NCI-H345 treated with DMSO at 0.1 percent for 48 hours (cell line): ENCODE measurements around the gene SV2C.

Source experiments
- DNase-seq: peaks from one replicate; lab custom pipeline; 2025; ENCODE audit not compliant: unreplicated experiment; lab: John Stamatoyannopoulos, UW

SV2C gene

DNA sequence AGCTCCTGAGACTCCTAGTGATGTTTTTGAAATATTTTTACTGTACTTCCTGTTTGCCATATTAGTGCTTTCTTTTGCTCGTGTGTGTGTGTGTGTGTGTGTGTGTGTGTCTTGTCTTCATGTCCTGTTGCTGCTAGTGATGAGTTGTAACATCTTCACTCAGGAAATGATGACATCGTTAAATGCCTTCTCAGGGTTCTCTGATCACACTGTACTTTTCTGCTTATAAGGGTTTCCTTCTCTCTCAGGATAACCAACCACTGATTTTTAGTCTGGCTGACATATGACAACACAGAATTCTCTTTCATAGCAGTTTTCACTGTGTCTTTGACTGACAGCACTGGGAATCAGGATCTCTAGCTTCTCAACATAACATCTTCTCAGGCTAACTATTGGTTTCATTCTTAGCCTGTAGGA, 16.1 kb downstream of the SV2C start:
- no peak for DNase-seq

DNA sequence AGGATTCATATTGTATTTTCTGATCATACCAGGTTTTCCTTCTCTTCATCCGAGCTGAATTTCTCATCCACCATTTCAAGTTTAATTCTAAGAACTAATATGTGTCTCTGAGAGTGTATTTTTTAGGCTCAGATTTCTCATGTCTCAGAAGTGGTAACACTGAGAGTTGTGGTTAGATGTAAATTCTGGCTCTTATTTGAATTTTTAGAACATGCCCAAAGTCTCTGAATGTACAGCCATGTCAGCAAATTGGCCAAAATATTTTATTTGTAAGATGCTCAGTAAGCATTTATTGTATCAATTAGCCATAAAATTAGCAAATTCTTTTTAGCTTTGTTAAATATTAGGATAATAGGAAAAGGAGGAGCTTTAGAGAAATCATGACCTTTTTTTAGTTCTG, 16.6 kb downstream of the SV2C start:
- DNase-seq, result no peak

DNA sequence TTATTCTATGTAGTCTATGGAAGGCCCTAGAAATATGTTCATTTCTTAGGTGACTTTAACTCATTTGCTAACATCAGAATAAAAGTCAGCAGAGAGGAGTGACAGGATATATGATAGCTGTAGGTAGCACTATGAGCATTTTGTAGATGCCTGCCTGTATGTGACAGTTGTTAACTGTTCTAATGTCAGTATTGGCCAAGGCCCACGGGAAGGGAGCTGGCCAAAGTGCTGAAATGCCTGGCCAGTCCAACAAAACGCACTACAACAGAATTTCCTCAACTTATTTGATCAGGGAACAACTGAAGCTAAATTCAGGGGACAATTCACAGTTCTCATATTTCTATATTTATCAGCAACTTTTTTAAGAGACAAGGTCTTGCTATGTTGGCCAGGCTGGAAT, 20.8 kb downstream of the SV2C start:
- no peak for DNase-seq

DNA sequence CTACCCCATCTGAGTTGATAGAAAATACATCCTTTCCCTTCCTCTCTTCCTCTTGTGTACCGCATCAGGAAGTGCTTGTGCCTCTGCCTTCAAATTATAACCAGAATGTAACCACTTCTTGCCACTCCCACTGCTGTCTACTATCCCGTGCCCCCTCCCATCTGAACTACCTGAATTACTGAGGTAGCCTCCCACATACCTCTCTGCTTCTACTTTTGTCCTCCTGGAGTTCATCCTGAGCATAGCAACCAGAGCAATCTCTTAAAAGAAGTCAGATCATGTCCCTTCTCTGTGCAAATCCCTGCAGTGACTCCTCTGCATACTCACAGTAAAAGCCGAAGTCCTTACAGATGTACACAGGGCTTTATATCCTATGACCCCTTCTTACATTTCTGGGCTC, 23.0 kb downstream of the SV2C start:
- DNase-seq, result no peak

DNA sequence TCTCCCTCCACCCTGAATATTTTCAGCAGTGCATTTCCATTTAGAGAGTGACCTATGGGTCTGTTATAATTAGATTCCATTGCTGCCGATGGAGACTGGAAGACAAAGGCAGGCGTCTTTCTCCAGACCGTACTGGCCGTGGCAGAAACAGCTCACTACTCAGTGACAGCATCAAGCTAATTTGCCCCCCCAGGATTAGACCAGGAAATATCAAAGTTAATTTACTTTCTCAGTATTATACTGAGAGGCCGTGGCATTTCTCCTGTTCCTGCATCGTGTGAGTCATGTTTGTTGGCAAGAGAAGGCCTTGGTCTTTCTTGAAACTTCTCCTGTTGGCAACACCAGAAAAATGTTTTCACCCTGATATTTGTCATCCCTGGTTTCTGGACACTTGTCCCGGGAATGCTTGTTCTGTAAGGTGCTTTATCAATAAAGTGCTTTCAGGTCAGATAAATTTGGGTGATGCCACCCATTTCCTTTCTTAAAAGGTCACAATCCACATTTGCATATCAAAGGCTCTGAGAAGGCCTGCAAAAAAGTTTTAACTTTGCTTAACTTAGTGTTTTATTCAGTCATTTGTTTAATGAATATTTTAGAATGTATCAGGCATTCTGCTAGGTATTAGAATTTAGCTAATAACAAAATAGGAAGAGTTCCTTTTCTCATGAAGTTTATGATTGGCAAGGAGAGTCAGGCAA, 28.4 kb downstream of the SV2C start:
- DNase-seq, result no peak

DNA sequence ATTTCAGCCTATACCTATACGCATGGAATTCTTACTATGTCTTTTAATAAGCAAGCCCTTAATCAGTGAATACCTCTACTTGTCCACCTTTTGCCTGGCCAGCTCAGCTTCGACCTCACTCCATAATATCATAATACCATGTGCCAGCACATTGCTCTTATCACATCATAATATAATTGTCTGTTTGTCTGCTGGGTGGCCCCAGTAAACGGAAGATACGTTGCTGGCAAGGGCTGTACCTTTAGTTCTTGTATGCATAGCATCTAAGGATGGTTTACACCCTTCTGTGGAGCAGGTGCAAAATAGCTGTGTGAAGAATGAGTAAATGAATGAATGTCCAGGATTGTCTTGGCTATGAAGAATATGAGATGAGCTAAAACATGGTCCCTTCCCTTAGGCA, 29.9 kb downstream of the SV2C start:
- DNase-seq, result no peak

DNA sequence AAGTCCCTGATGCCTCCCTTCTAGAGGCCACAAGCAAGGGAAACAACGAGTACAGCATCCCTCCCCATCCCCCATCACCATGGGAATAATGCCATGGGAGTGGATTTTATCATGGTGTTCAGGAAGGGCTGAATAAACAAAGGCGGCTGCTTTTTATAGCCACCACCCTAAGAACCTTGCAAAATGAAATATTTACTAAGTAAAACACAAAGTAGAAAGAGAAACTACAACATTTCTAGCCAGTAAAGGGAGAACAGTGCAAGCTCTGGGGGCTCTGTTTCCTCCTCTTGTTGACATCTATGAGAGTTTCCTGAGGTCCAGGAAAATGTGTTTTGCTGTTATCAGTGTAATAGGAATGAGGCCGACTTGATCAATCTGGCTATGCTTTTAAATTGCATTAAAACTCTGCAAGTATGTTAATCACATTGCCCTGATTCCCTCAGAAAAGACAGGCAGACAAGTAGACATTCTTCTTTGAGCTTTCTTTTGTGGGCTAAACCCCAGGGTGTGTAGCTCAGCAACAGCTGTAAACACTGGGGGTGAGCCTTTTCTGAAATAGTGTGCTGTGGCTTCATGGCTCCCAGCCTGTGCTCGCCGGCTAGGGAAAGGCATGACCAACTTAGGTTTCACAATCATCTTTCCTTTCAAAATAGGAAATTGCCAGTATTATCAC, 31.1 kb downstream of the SV2C start:
- DNase-seq, result no peak

DNA sequence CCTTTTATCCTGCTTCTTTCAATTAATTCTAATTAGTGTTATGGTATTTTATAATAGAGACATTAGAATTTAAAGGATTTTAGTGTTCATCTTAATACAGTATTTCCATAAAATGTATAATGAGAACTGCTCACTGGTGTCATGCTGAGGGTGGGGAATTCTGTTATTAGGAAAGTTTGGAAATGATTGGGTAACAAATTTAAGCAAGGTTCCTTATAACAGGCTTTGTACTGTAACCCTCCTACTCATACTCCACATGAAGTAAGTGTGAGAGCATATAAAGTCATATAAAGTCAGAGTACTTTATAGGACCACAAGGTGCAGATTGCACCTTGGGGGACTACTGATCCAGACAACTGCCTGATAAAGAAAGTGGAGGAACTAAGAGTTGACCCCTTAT, 42.2 kb downstream of the SV2C start:
- DNase-seq, result no peak

DNA sequence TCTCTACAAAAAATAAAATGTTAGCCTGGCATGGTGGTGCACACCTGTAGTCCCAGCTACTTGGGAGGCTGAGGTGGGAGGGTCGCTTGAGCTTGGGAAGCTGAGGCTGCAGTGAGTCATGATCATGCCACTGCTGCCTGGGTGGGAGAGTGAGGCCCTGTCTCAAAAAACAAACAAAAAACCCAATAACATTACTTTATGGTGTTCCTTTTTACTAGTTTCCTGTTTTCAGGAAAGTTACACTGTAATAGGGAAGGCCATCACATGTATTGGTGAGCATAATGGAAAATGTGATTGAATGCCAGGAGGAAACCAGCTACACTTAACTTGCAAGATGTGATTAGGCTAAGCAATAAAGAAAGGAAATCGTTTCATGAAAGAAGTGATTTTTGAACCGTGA, 42.7 kb downstream of the SV2C start:
- DNase-seq, result no peak

DNA sequence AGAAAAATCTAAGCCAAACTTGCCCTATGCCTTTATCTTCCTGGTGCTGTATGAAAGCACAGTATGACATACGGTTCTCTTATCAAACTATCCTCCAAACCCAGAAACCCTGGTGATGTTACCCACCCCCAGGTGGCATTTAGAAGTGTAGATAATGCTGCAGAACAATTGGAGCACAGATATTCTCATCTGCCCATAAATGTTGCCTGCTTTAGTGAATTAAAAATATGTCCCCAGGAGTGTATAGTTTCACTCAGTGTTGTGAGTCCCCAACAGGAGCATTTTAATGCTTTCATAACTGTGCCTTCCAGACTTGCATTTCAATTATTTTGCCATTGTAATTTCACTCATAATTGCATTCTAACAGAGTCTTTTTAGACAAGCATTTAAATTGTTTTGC, 50.8 kb downstream of the SV2C start:
- no peak for DNase-seq

DNA sequence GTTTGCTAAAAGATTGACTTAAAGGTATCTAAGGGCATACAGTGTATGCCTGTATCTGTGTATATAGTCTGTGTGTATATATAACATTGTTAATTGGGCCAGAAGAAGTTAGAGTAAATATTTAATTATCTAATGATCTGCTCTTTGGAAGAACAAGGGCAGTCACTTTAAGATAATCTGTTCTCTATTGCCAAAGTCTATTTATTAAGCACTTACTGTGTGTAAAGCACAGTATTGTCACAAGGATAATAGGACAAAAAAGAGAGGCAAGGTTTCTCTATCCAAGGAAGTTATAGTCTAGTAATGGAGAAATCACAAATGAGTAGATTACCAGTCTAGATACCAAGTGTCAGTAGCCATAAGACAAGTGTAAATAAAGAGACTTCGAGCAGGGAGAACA, 51.5 kb downstream of the SV2C start:
- DNase-seq, result no peak

DNA sequence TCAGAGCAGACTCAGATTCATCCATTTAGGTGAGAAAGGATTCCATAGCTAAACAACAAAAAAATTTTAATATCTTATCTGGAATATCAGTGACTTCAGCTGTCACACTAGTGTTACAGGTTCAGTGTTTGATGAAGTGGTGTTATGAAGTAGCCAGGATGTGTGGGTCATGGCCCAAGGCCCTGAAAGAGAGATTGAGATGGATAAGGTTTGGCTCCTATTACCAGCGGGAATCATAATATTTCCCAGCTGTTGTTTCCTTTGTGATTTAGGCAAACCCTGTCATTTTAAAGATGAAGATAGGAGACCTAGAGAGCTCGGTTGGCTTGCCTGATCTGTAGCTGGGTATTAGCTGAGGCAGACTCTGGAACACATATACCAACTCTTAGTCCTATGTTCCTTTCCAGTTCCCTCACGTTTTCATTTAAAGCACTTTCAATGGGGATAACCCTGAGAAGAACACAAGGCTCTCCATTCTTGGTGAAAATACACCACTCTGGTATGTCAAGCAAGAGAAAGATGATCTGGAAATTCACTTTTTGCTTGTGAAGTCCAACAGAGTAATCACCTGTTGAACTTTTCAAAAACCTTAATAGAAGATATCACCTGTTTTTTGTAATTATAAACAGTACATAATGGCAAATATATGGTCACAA, 54.8 kb downstream of the SV2C start:
- DNase-seq, result no peak

DNA sequence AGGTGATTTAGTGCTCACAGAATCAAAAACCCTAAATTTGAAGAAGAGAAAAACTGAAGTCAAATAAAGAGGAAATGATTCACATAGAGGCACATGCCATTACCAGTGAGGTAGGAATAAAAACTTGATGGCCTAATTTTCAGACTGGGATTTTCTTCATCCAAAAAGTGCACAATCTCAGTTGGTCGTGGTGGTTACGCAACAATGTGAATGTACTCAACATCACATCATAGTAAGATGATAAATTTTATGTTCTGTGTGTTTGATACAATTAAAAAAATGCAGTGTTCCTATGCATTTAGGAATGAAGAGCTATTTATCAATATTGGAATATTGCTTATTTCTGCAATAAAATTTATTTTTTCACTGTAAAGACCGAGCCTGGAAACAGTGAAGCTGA, 60.7 kb downstream of the SV2C start:
- no peak for DNase-seq

DNA sequence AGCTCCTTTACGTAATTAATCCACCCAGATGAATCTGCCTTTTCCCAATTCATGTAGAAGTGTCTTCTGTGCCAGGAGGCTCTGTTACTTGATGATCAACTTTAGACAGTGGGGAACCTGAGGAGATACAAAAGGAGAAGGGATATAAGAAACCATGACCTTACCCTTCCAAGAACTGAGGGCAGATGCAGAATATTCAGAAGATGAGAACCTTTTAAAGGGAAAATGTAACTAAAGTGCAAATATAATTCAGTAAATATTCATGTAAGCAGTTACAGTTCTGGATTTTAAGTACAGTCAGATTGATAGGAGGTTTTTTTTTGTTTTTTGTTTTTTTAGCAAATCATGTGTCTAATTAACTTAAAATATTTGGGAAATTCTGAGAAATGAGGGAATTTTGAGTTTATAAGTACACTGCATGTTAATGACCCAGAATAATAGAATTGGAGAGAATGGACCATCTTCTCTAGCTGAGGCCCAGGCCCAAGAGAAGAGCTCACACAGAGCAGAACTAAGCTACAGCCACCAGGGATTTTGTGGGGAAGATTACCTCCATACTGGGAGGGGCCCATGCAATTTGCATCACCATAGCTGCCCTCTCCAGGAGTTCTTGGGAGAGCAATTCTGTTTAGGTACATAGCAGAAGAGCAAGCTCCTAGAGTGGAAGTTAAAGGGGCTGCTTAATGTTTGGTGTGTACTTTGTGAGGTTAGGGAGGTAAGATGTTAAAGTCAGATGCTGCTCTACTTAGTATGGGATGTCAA, 61.5 kb downstream of the SV2C start:
- no peak for DNase-seq

DNA sequence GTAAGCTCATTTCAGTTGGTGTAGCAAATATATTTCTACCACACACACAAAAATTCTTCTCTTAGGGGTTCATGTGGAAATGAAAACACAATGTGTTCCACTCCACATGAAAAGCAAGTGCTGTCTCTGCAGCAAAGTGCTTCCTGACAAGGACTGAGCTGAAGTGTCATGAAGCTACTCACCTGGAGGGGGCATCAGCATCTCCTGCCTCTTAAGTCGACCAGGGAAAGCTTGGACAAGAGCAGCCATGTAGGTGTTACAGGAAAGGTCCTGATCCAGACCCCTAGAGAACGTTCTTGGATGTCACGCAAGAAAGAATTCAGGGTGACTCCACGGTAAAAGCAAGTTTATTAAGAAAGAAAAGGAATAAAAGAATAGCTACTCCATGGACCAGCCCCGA, 62.8 kb downstream of the SV2C start:
- no peak for DNase-seq

DNA sequence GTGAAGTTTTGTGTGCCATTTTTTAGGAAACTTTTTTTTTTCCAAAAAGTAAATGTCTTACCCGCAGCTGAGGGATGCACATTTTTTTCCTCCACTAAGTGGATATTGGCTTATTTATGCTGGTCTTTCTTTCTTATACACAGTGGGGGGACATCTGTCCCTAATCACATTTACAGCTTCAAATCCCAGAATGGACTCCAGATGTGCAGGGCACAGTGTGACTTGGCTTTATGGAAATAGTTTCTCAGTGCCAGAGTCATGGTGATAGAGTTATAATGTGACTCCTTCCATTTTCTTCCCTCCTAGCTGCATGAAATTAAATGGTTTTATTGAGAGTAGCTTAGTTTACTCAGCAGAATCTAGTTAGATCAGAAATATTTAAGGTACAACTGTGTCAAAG, 66.5 kb downstream of the SV2C start:
- DNase-seq, result no peak

DNA sequence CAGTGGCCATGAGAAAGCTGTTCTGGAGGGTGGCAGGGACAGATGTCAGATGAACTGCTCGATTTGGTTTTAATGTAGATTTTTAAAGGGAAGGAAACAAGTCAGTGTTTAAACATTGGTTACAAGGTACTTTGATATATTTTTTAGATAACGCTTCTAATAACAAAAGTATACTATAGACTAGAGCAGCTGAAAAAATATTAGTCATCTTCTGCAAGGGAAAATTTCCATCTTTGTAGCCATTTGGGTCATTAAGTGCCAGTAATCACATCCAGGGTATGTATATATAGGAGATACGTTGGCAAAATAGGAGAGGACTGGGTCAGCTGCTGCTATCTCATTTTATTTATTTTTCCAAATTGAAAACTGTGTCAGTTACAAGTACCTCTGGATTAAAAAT, 69.0 kb downstream of the SV2C start:
- DNase-seq, result no peak

DNA sequence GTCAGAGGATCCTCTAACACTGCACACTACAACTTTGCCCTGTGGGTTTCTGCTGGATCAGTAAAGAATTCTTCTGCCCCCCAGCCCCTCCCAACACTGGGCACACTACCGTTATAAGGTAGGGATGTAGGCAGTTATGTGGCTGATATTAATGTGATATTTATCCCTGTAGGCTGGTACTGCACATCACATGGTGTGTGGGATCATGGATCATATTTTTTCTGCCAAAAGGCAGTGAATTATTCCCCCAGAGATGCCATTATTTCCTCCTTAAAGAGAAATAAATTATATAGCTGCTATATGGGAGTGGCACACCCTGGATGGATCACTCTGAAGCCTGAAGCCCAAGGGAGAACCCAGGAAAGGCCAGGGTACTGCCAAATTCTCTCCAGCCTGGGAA, 69.5 kb downstream of the SV2C start:
- DNase-seq, result no peak

DNA sequence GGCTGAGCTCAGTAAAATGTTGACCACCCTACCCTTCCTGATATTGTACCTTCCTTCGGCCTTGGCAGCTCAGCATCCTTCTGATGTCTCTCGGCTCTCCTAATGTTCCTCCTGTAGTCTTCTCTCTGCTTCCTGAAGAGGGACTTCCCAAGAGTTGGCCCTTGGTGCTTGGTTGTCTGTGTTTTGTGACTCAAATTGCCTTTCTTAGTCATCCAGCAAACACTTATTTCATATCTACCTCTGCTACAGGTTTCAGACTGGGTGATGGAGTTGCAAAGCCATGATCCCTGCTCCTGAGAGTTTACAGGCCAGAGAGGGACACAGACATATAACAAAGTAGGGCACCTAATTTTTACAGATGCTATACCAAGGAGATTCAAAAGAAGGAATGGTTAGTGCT, 70.1 kb downstream of the SV2C start:
- DNase-seq, result no peak

DNA sequence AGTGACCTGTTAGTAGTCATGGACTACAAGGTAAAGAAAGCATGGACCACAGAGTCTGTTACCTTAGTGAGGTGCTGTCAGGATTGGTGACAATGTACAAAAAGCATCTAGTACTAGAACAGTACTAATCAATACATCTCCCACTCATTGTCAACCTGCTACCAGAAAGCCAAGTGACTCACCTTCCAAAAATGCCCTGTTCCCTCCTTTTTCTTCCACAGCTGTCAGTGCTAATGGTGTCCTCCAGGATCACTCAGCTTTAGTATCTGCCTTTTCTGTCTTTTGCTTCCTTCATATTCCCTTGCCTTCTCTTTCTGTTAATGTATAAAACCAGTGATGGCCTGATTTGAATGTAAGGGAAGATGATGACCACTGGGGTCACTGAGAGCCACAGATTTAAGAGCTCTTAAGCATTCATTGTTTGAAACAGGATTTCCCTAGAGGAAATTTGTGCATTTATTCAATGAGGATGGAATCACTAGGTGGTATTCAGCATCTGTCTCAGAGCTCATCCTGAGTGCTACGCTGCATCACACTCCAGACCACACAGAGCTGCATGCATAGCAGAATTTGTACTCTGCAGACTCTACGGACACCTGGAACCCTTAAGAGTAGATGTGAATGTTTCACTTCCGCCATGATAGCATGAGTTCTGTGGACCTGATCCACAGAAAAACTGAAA, 71.0 kb downstream of the SV2C start:
- no peak for DNase-seq

DNA sequence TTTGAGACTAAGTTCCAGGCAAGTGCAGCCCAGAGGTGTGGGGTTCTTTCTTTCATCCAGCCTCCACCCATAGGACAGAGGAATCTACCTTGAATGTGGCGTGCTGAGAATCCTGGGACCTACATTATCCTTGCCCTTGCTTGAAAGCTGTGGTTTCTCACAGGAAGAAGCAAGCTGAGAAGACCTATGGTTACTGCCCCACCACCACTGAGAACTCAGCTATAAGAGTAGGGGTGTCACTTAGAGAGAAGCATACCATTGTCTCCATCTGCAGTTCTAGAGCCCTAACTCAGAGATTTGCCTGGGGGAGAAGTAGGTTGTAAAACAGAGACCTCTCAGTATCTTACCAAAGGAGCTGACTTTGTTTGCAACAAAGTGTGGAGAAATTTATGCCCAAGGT, 72.4 kb downstream of the SV2C start:
- DNase-seq, result no peak
